Hepatocyte (in vitro differentiated cells): ENCODE measurements around the gene SLC18A2. TPM values are rescaled to one million over a fixed set of nuclear protein-coding genes. Genes with fewer than 3 reads are reported as not detected.

Experiments
- DNase-seq: peaks from one replicate; pipeline ENCODE4 v3.0.0-alpha.2; 2016; ENCODE audit warnings: low spot score
- H2AFZ ChIP-seq: fragments of 200-600 bp; sonication (generic); 2 replicates; pipeline ENCODE4 v1.6.0; 2016; ENCODE audit warnings: antibody characterized with exemption, mild to moderate bottlenecking
- H3K27ac ChIP-seq: fragments of 200-600 bp; sonication (generic); 2 replicates; pipeline ENCODE4 v1.5.1; 2016; ENCODE audit warnings: mild to moderate bottlenecking
- H3K27me3 ChIP-seq: fragments of 200-600 bp; sonication (generic); 2 replicates; pipeline ENCODE4 v1.6.1; 2016
- H3K36me3 ChIP-seq: fragments of 200-600 bp; sonication (generic); replicated peaks from 2 replicates; pipeline ENCODE4 v1.5.1; 2016; ENCODE audit warnings: low read depth; ENCODE audit not compliant: insufficient read depth
- H3K4me1 ChIP-seq: fragments of 200-600 bp; sonication (generic); 2 replicates; pipeline ENCODE4 v1.5.1; 2016; ENCODE audit warnings: mild to moderate bottlenecking, moderate library complexity; ENCODE audit not compliant: insufficient read depth
- H3K4me2 ChIP-seq: fragments of 200-600 bp; sonication (generic); 2 replicates; pipeline ENCODE4 v1.6.0; 2016
- H3K4me3 ChIP-seq: fragments of 200-600 bp; sonication (generic); 2 replicates; pipeline ENCODE4 v1.5.1; 2016; ENCODE audit warnings: mild to moderate bottlenecking
- H3K79me2 ChIP-seq: fragments of 200-600 bp; sonication (generic); 2 replicates; pipeline ENCODE4 v1.6.0; 2017; ENCODE audit warnings: mild to moderate bottlenecking
- H3K9me2 ChIP-seq: fragments of 200-600 bp; sonication (generic); replicated peaks from 2 replicates; pipeline ENCODE4 v1.6.0; 2017; ENCODE audit warnings: mild to moderate bottlenecking; ENCODE audit not compliant: insufficient read depth
- H3K9me3 ChIP-seq: fragments of 200-600 bp; sonication (generic); 2 replicates; pipeline ENCODE4 v1.5.1; 2016; ENCODE audit warnings: low read depth, mild to moderate bottlenecking
- H4K20me1 ChIP-seq: fragments of 200-600 bp; sonication (generic); 2 replicates; pipeline ENCODE4 v1.6.0; 2016; ENCODE audit warnings: mild to moderate bottlenecking; ENCODE audit not compliant: insufficient read depth, poor library complexity, severe bottlenecking
- EZH2 ChIP-seq: fragments of 200-600 bp; sonication (generic); IDR thresholded peaks from 2 replicates; pipeline ENCODE4 v1.6.1; 2016; ENCODE audit warnings: antibody characterized with exemption, mild to moderate bottlenecking, borderline replicate concordance
- EZH2phosphoT487 ChIP-seq: fragments of 200-600 bp; sonication (generic); IDR thresholded peaks from one replicate; pipeline ENCODE4 v1.6.1; 2018; ENCODE audit warnings: antibody characterized with exemption, mild to moderate bottlenecking, low read depth, moderate library complexity; ENCODE audit not compliant: unreplicated experiment, severe bottlenecking
- WGBS: methylation state at CpG from one replicate; pipeline ENCODE4 v1.1.6; 2016; ENCODE audit warnings: low lambda C conversion rate; ENCODE audit errors: missing lambda C conversion rate; 5-methylcytosine and 5-hydroxymethylcytosine counted together
- polyA plus RNA-seq: library from polyadenylated mRNA; unstranded; fragments of >200 nt; fragmentation: Nextera tagmentation; extraction: Ambion mirVana; gene quantifications from 2 replicates; pipeline ENCODE4 v1.2.1, GENCODE V29; 2016
- total RNA-seq: library from RNA; depleted of rRNA; stranded (reverse); fragments of >200 nt; gene quantifications from 2 replicates; pipeline ENCODE4 v1.2.3, GENCODE V29; 2014
- TF ChIP-seq, protein P1 (sequence below): fragments of 200-600 bp; sonication (generic); IDR thresholded peaks from 2 replicates; pipeline ENCODE4 v1.5.1; 2016; ENCODE audit warnings: antibody characterized with exemption, mild to moderate bottlenecking; ENCODE audit not compliant: poor library complexity

The SLC18A2 gene
- total and polyA plus RNA-seq, 2 experiments from 2014 or later: 1.3 to 1.6 TPM

GRCh38 chr10:117294039-117294645, 53.2 kb downstream of the SLC18A2 start:
- H3K27me3 ChIP-seq: no peaks in the 10 kb centered on the region
- no peak for DNase-seq

GRCh38 chr10:117294735-117295134, 53.8 kb downstream of the SLC18A2 start:
- no peak overlapping the region for H2AFZ ChIP-seq
- no peaks in the 10 kb centered on the region for H3K4me1 ChIP-seq
- H4K20me1 ChIP-seq: peaks cover 9% of the 10 kb centered on the region
- H3K4me3 ChIP-seq: no peak overlapping the region
- no peaks in the 10 kb centered on the region for H3K9me2 ChIP-seq
- 100% methylated on average over 2 of the region's 2 CpGs for WGBS
- no peak for DNase-seq
- H3K9me3 ChIP-seq: no peaks in the 10 kb centered on the region
- no peaks in the 10 kb centered on the region for H3K36me3 ChIP-seq
- H3K27ac ChIP-seq: no peak overlapping the region
- no peaks in the 10 kb centered on the region for H3K27me3 ChIP-seq
- no peak overlapping the region for H3K4me2 ChIP-seq
- H3K79me2 ChIP-seq: peaks cover 43% of the 10 kb centered on the region
- TF ChIP-seq EZH2phosphoT487 (no peak), EZH2 (no peak)
- TF ChIP-seq, protein P1, sequence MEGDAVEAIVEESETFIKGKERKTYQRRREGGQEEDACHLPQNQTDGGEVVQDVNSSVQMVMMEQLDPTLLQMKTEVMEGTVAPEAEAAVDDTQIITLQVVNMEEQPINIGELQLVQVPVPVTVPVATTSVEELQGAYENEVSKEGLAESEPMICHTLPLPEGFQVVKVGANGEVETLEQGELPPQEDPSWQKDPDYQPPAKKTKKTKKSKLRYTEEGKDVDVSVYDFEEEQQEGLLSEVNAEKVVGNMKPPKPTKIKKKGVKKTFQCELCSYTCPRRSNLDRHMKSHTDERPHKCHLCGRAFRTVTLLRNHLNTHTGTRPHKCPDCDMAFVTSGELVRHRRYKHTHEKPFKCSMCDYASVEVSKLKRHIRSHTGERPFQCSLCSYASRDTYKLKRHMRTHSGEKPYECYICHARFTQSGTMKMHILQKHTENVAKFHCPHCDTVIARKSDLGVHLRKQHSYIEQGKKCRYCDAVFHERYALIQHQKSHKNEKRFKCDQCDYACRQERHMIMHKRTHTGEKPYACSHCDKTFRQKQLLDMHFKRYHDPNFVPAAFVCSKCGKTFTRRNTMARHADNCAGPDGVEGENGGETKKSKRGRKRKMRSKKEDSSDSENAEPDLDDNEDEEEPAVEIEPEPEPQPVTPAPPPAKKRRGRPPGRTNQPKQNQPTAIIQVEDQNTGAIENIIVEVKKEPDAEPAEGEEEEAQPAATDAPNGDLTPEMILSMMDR: no peak

More at GRCh38 chr10:117294039-117294645, 53.2 kb downstream of the SLC18A2 start:
- 100% methylated on average over 1 of the region's 1 CpG for WGBS
- Histone ChIP-seq H3K9me3 (no peaks in the 10 kb centered on the region), H3K36me3 (no peaks in the 10 kb centered on the region), H3K79me2 (peaks cover 40% of the 10 kb centered on the region), H4K20me1 (peaks cover 9% of the 10 kb centered on the region), H3K27ac (no peak overlapping the region), H3K9me2 (no peaks in the 10 kb centered on the region), H3K4me2 (no peak overlapping the region), H3K4me3 (no peak overlapping the region), H2AFZ (no peak overlapping the region), H3K4me1 (no peaks in the 10 kb centered on the region)
- no peak for TF ChIP-seq EZH2phosphoT487
- TF ChIP-seq, protein P1: no peak
- TF ChIP-seq EZH2: no peak

GRCh38 chr10:117298219-117298618, 57.3 kb downstream of the SLC18A2 start:
- Histone ChIP-seq H3K4me1 (no peaks in the 10 kb centered on the region), H3K27me3 (no peaks in the 10 kb centered on the region), H3K4me2 (no peak overlapping the region), H2AFZ (no peak overlapping the region), H4K20me1 (peaks cover 3% of the 10 kb centered on the region), H3K27ac (no peak overlapping the region), H3K9me3 (no peaks in the 10 kb centered on the region), H3K36me3 (no peaks in the 10 kb centered on the region), H3K79me2 (peaks cover 27% of the 10 kb centered on the region), H3K4me3 (no peak overlapping the region), H3K9me2 (no peaks in the 10 kb centered on the region)
- no peak for DNase-seq
- TF ChIP-seq, protein P1: no peak
- TF ChIP-seq EZH2: no peak
- TF ChIP-seq EZH2phosphoT487: no peak
- WGBS: 84% methylated on average over 1 of the region's 1 CpG

- H4K20me1 ChIP-seq: peaks cover 3% of the 10 kb centered on the region
- no peaks in the 10 kb centered on the region for H3K9me2 ChIP-seq
- DNase-seq: no peak
- H3K36me3 ChIP-seq: no peaks in the 10 kb centered on the region
- no peak for TF ChIP-seq EZH2phosphoT487
- TF ChIP-seq, protein P1: no peak
- TF ChIP-seq EZH2: no peak
- H3K4me1 ChIP-seq: no peaks in the 10 kb centered on the region
- H3K27ac ChIP-seq: no peak overlapping the region
- no peak overlapping the region for H3K4me3 ChIP-seq
- no peaks in the 10 kb centered on the region for H3K27me3 ChIP-seq
- H3K79me2 ChIP-seq: peaks cover 17% of the 10 kb centered on the region
- H2AFZ ChIP-seq: no peak overlapping the region
- no peak overlapping the region for H3K4me2 ChIP-seq
- no peaks in the 10 kb centered on the region for H3K9me3 ChIP-seq
Measured at GRCh38 chr10:117299435-117299834, 58.5 kb downstream of the SLC18A2 start.
